PFSK-1 (cell line): ENCODE results near the gene CCDC181.

Experiments
- FOXP2 ChIP-seq: optimal IDR thresholded peaks from 2 replicates; pipeline ENCODE3; 2011; ENCODE audit warnings: borderline replicate concordance, control low read depth, inconsistent platforms; ENCODE audit not compliant: insufficient read depth; ENCODE audit errors: extremely low read length, extremely low read depth
- POLR2AphosphoS5 ChIP-seq: IDR thresholded peaks from 2 replicates; pipeline ENCODE4 v1.6.1; 2012; ENCODE audit warnings: low read depth, mild to moderate bottlenecking, control low read depth, low read length, moderate library complexity
- REST ChIP-seq, 2 experiments: IDR thresholded peaks; 2 replicates each; pipeline versions ENCODE4 v1.6.1 to v1.8.0; 2011 to 2012; ENCODE audit warnings: low read depth in 2 of 2, low read length in 2 of 2, control low read depth in 1 of 2, inconsistent platforms in 1 of 2, mild to moderate bottlenecking in 1 of 2, moderate library complexity in 1 of 2; ENCODE audit not compliant: insufficient read depth in 1 of 2
- SIN3A ChIP-seq: IDR thresholded peaks from 2 replicates; pipeline ENCODE4 v1.6.1; 2012; ENCODE audit warnings: mild to moderate bottlenecking, low read length, moderate library complexity, borderline replicate concordance; ENCODE audit not compliant: insufficient read depth
- TAF1 ChIP-seq: IDR thresholded peaks from 2 replicates; pipeline ENCODE4 v1.6.1; 2012; ENCODE audit warnings: low read length, control low read depth, borderline replicate concordance; ENCODE audit not compliant: insufficient read depth

Gene CCDC181

DNA sequence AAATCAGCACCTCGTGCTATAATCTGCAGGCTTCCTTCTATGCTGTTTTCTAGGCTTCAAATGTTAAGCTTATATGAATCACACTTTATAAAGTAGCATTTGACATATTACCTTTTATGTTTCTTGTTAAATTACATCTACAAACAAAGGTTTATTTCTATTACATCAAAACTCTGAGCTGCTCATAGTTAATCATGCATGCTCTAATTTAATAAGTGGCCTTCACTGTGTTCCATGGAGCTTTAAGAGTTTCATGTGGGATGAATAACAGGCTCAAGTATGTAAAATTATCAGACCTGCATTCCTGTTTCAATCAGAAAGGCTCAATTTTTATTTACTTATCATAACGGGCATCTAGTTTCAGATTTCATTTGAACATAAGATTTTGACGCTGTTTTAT is 45.5 kb upstream of the CCDC181 start:
- TF ChIP-seq REST (IDR thresholded peaks at IDR 0.05; ENCODE audit: insufficient read depth in 1 of 2, low read depth in 2 of 2, low read length in 2 of 2) = no peak
- TF ChIP-seq TAF1 = no peak
- TF ChIP-seq SIN3A = no peak
- no peak for TF ChIP-seq FOXP2
- no peak for TF ChIP-seq POLR2AphosphoS5

GRCh38 chr1:169468982-169469381 is 41.7 kb upstream of the CCDC181 start:
- TF ChIP-seq TAF1 (no peak), POLR2AphosphoS5 (no peak), SIN3A (no peak), REST (IDR thresholded peaks at IDR 0.05; ENCODE audit: insufficient read depth in 1 of 2, low read depth in 2 of 2, low read length in 2 of 2) (no peak), FOXP2 (no peak)

GRCh38 chr1:169466259-169467230 is 39.3 kb upstream of the CCDC181 start:
- no peak for TF ChIP-seq POLR2AphosphoS5
- TF ChIP-seq TAF1 = no peak
- no peak for TF ChIP-seq REST (IDR thresholded peaks at IDR 0.05; ENCODE audit: insufficient read depth in 1 of 2, low read depth in 2 of 2, low read length in 2 of 2)
- TF ChIP-seq FOXP2 = no peak
- TF ChIP-seq SIN3A = no peak

GRCh38 chr1:169465281-169465680 is 38.0 kb upstream of the CCDC181 start:
- no peak for TF ChIP-seq POLR2AphosphoS5
- no peak for TF ChIP-seq REST (IDR thresholded peaks at IDR 0.05; ENCODE audit: insufficient read depth in 1 of 2, low read depth in 2 of 2, low read length in 2 of 2)
- TF ChIP-seq FOXP2 = no peak
- TF ChIP-seq TAF1 = no peak
- no peak for TF ChIP-seq SIN3A

DNA sequence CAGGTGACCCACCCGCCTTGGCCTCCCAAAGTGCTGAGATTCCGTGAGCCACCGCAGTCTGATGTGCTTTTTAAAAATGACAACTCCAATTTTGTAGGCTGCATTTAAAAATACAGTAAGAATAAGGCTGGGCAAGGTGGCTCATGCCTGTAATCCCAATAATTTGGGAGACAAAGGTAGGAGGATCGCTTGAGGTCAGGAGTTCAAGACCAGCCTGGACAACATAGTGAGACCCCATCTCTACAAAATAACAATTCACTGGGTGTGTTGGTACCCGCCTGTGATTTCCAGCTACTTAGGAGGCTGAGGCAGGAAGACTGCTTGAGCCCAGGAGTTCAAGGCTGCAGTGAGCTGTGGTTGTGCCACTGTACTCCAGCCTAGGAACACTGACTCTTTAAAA is 35.1 kb upstream of the CCDC181 start:
- TF ChIP-seq TAF1 (no peak), FOXP2 (no peak), REST (IDR thresholded peaks at IDR 0.05; ENCODE audit: insufficient read depth in 1 of 2, low read depth in 2 of 2, low read length in 2 of 2) (no peak), SIN3A (no peak), POLR2AphosphoS5 (no peak)
